HG02884 (cell line): Measurements from ENCODE around the gene GLIPR1.
"Not testable (repeated sequence)": the region's sequence is repeated elsewhere in the genome, so short reads cannot be mapped to it uniquely, and the experiment has no call there.

Experiments
- ATAC-seq: cut with Tn5 transposase; IDR thresholded peaks from one replicate; pipeline ENCODE4 v1.9.1; 2021; ENCODE audit warnings: mild to moderate bottlenecking, moderate library complexity; ENCODE audit not compliant: unreplicated experiment

The GLIPR1 gene

GRCh38 chr12:75480469-75480949, at the start of gene GLIPR1:
TSS of gene GLIPR1 (plus strand) at chr12:75480755. CDS start at chr12:75480881, 126 bp downstream.
- peak; percentile 82 for ATAC-seq

- ATAC-seq: no peak
These were observed 47.6 kb upstream of the GLIPR1 start for GRCh38 chr12:75432924-75433323.

DNA sequence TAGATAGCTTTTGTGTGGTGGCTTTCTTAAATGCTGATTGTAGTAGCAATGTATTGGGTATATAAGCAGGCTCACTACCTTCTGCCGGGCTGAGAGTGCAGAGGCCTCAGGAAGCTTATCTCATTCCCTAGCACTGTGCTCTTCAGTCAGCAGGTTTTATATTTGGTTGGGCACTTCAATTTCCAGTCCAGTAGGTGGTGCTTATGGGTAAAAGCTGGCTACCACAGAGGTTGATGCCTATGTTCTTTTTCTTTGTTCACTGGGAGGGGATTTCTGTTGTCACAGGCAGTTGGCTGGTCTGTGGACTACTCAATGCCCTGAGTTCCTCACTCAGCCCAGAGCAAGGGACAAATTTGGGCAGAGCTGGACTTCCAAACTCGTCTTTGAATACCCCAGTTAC, 43.0 kb upstream of the GLIPR1 start:
- ATAC-seq: no peak

DNA sequence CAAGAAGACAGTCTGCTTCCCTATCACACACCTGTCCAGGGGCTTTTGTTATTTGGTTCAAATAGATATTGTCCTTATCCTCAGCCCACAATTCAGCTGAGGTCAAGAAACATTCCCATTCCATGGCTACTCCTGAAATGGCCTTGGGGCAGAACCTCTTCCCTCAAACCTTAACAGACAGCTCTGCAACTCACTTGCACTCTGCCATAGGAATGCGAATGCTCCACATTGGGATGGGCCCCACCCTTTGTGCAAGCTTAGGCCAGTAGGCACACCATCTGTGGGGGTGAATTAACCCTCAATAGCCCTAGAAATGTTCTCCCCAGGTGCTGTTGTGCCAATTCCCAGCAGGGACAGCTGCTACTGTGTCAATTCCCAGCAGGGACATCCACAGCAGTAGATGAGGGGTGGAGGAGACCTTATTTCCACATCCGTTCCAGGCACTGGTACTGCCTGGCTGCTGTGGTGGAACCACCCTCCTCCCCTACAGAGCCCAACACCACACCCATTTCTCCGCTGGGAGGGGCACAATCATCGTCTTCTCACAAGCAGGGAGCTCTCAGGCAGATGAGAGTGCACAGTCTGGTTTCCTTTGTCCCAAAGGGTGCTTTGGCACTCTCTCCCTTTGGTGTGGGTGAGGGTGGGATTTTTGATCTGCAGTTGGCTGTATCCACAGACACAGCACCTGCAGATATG, 42.3 kb upstream of the GLIPR1 start:
- no peak for ATAC-seq

DNA sequence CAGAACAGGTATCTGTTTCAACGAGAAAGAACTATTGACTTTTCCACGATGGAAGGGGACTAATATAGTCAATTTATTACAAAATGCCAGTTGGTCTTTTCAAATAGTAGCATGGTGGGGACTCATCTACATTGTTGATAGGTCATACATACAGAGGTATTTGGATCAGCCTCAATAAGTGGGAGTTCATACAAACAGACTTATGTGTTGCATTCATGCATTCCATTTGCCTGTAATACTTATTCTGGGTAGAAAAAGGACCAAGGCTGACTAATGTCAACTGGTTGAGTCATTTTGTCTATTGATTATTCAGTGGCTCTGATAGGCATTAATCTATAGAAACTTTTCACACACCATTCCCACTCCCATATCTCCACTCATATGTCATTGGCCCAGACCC, 41.5 kb upstream of the GLIPR1 start:
- no peak for ATAC-seq

GRCh38 chr12:75439930-75440329, 40.6 kb upstream of the GLIPR1 start:
- no peak for ATAC-seq

DNA sequence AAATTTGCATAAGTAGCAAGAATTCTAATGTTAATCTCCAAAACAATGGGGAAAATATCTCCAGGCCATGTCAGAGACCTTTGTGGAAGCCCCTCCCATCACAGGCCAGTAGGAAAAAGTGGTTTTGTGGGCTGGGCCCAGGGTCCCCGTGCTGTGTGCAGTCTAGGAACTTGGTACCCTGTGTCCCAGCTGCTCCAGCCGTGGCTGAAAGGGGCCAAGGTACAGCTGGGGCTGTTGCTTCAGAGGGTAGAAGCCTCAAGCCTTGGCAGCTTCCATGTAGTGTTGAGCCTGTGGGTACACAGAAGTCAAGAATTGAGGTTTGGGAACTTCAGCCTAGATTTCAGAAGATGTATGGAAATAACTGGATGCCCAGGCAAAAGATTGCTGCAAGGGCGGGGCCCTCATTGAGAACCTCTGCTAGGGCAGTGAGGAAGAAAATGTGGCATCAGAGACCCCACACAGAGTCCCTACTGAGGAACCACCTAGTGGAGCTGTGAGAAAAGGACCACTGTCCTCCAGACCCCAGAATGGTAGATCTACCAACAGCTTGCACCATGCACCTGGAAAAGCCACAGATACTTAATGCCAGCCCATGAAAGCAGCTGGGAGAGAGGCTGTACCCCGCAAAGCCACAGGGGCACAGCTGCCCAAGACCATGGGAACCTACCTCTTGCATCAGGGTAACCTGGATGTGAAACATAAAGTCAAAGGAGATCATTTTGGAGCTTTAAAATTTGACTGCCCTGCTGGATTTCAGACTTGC, 38.7 kb upstream of the GLIPR1 start:
- not testable (repeated sequence) for ATAC-seq

GRCh38 chr12:75442454-75442853, 38.1 kb upstream of the GLIPR1 start:
- ATAC-seq: not testable (repeated sequence)

DNA sequence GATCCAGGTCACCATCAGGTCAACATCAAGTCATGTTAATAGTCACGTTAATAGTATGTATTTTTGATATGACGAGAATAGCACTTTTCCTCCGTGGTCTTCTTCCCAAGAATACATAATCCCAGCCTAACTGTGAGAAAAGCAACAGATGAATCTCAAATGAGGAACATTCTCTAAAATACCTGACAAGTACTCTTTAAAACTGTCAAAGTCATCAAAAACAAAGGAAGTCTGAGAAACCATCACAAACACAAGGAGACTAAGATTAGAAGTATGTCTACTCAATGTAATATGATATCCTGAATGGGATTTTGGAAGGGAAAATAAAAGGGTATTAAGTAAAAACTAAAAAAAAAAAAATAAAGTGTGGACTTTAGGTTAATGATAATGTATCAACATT, 36.8 kb upstream of the GLIPR1 start:
- ATAC-seq: no peak

DNA sequence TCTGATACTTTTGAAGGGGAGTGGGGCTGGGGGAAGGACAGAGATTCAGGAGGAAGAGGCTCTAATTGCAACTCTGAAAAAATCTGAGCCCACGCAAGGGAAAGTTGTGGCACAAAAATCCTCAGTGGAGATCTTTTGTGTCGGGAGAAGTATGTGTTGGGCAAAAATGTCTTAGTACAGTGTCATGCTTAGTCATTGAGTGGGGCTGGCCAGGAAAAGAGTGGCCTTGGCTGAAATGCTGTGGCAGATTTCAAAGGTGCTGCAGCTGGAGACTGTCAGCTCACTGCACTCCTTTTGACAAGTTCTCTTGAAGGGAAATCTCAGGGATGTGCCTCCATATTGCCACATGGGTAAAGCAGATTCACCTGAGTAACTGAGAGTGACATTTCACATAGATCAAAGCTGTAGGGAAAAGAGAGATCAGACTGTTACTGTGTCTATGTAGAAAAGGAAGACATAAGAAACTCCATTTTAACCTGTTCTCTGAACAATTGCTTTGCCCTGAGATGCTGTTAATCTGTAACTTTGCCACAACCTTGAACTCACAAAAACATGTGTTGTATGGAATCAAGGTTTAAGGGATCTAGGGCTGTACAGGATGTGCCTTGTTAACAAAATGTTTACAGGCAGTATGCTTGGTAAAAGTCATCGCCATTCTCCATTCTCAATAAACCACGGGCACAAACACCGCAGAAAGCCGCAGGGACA, 36.0 kb upstream of the GLIPR1 start:
- ATAC-seq: no peak

GRCh38 chr12:75445137-75445507, 35.4 kb upstream of the GLIPR1 start:
- not testable (repeated sequence) for ATAC-seq

GRCh38 chr12:75446857-75447256, 33.7 kb upstream of the GLIPR1 start:
- ATAC-seq: no peak

GRCh38 chr12:75447691-75448393, 32.7 kb upstream of the GLIPR1 start:
- ATAC-seq: no peak

DNA sequence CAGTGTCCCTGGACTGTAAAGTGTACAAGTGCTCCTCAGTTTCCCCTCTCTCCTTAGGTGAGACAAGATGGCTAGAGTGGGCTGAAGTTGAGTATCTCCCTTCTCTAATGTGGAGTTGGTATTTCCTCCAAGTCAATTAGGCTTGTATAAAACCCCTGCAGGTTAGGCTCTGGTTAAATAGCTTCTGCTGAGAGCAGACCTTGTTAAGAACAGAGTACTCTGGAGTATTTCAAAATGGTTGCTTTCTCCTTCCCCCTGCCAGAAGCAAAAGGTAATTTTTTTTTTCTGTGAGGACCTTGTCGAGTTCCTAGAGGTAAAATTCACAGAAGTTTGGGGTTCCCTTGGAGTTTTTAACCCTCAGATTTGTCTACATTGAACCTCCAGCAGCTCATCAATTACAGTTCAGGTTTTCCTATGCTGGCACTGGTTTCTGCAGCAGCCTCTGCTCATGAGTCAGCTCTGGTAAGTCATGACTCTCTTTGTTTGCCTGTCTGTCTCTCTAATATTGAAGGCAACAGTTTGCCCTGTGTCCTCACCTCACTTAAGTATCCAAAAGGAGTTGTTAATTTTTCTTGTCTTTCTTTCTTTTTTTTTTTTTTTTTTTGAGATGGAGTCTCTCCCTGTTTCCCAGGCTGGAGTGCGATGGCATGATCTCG, 27.8 kb upstream of the GLIPR1 start:
- ATAC-seq: no peak

- no peak for ATAC-seq
These were observed 24.7 kb upstream of the GLIPR1 start for GRCh38 chr12:75455839-75456238.

DNA sequence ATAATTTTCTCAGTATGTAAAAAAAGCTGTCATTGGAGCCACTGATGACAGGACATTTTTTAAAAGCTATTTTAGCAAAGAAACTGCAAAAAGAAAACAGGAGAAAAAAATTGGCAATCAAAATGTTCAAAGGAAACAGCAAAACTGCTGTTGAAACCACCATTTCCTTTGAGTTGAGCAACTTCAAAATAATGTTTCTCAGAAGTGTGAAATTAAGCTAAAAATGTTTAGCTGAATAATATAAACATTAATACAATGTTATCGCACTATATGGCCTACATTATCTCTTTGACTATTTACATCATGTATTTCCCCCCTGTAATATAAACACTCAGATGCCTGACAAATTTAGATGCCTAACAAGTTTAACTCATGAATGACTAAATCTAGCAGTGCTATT, 23.4 kb upstream of the GLIPR1 start:
- no peak for ATAC-seq

DNA sequence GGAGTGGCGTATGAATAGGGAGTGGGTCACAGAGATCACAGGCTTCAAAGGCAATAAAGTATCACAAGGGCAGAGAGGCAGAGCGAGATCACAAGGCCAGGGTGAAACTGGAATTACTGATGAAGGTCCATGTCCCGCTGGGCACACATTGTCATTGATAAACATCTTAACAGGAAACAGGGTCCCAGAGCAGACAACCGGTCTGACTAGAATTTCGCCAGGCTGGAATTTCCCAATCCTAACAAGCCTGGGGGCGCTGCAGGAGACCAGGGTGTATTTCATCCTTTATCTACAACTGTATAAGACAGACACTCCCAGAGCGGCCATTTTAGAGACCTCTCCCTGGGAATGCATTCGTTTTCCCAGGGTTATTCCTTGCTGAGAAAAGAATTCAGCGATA, 22.7 kb upstream of the GLIPR1 start:
- not testable (repeated sequence) for ATAC-seq

- no peak for ATAC-seq
These were observed 20.8 kb upstream of the GLIPR1 start for GRCh38 chr12:75459755-75460154.

- no peak for ATAC-seq
These were observed 20.4 kb upstream of the GLIPR1 start for GRCh38 chr12:75460204-75460603.
